HG02870 (cell line): ENCODE measurements around the gene HOXD9.

Experiments used
- ATAC-seq: cut with Tn5 transposase; IDR thresholded peaks from one replicate; pipeline ENCODE4 v1.9.1; 2021; ENCODE audit warnings: mild to moderate bottlenecking, moderate library complexity; ENCODE audit not compliant: unreplicated experiment

The HOXD9 gene

GRCh38 chr2:176124110-176124946, 1.8 kb downstream of the HOXD9 start:
- no peak for ATAC-seq

- ATAC-seq = no peak
Measured at GRCh38 chr2:176124947-176125771, 2.6 kb downstream of the HOXD9 start.

- no peak for ATAC-seq
Measured at GRCh38 chr2:176125772-176126054, 3.2 kb downstream of the HOXD9 start.

GRCh38 chr2:176126929-176127773, 4.6 kb downstream of the HOXD9 start:
- no peak for ATAC-seq

- ATAC-seq = no peak
Measured at GRCh38 chr2:176127774-176128072, 5.2 kb downstream of the HOXD9 start.

- no peak for ATAC-seq
Measured at GRCh38 chr2:176128172-176128981, 5.9 kb downstream of the HOXD9 start.

- no peak for ATAC-seq
Measured at GRCh38 chr2:176128982-176129796, 6.7 kb downstream of the HOXD9 start, which contains the start of gene HOXD8. Gene HOXD8, plus strand, starts transcription at chr2:176129705. Its CDS starts 662 bp downstream, at chr2:176130367.

GRCh38 chr2:176129813-176130146, 7.3 kb downstream of the HOXD9 start:
- no peak for ATAC-seq

GRCh38 chr2:176130147-176130956, 7.8 kb downstream of the HOXD9 start:
- ATAC-seq = no peak

- ATAC-seq = no peak
Measured at GRCh38 chr2:176130957-176131847, 8.7 kb downstream of the HOXD9 start.

GRCh38 chr2:176131848-176132158, 9.3 kb downstream of the HOXD9 start:
- no peak for ATAC-seq

- no peak for ATAC-seq
Measured at GRCh38 chr2:176132205-176133171, 10.0 kb downstream of the HOXD9 start.

- no peak for ATAC-seq
Measured at GRCh38 chr2:176133389-176133788, 10.9 kb downstream of the HOXD9 start.

- no peak for ATAC-seq
Measured at GRCh38 chr2:176134035-176134434, 11.5 kb downstream of the HOXD9 start.

GRCh38 chr2:176135035-176135440, 12.5 kb downstream of the HOXD9 start:
- no peak for ATAC-seq

- no peak for ATAC-seq
Measured at GRCh38 chr2:176136374-176137251, 14.1 kb downstream of the HOXD9 start.
